Measurements from ENCODE around the gene TTC28.

The TTC28 gene

GRCh38 chr22:28052825-28053269, 626.8 kb downstream of the TTC28 start:
- no peak for DNase-seq (ENCODE audit: low read depth)
- no peak overlapping the region for H3K4me3 ChIP-seq (ENCODE audit: low read length)
- TF ChIP-seq CTCF (IDR thresholded peaks at IDR 0.05; ENCODE audit: insufficient read depth, low read depth, low read length, missing control alignments): no peak

- DNase-seq (ENCODE audit: low read depth): peak; percentile 66
- H3K4me3 ChIP-seq (ENCODE audit: low read length): no peak overlapping the region
- peak; percentile 93 for TF ChIP-seq CTCF (IDR thresholded peaks at IDR 0.05; ENCODE audit: insufficient read depth, low read depth, low read length, missing control alignments)
Observed at GRCh38 chr22:28051787-28052356, 627.8 kb downstream of the TTC28 start.

- no peak overlapping the region for H3K4me3 ChIP-seq (ENCODE audit: low read length)
- no peak for DNase-seq (ENCODE audit: low read depth)
- TF ChIP-seq CTCF (IDR thresholded peaks at IDR 0.05; ENCODE audit: insufficient read depth, low read depth, low read length, missing control alignments): no peak
Observed at GRCh38 chr22:28051091-28051786, 628.4 kb downstream of the TTC28 start.

GRCh38 chr22:28048529-28048928, 631.1 kb downstream of the TTC28 start:
- H3K4me3 ChIP-seq (ENCODE audit: low read length): no peak overlapping the region
- DNase-seq (ENCODE audit: low read depth): no peak
- no peak for TF ChIP-seq CTCF (IDR thresholded peaks at IDR 0.05; ENCODE audit: insufficient read depth, low read depth, low read length, missing control alignments)

- no peak for TF ChIP-seq CTCF (IDR thresholded peaks at IDR 0.05; ENCODE audit: insufficient read depth, low read depth, low read length, missing control alignments)
- no peak overlapping the region for H3K4me3 ChIP-seq (ENCODE audit: low read length)
- DNase-seq (ENCODE audit: low read depth): no peak
Observed at GRCh38 chr22:28047740-28048139, 631.9 kb downstream of the TTC28 start.

- TF ChIP-seq CTCF (IDR thresholded peaks at IDR 0.05; ENCODE audit: insufficient read depth, low read depth, low read length, missing control alignments): no peak
- H3K4me3 ChIP-seq (ENCODE audit: low read length): no peak overlapping the region
- no peak for DNase-seq (ENCODE audit: low read depth)
Observed at GRCh38 chr22:28046100-28046499, 633.5 kb downstream of the TTC28 start.
